Vagina (tissue), 2 donors: ENCODE results near the gene DNAJC5. TPM values are rescaled to one million over a fixed set of nuclear protein-coding genes. Genes with fewer than 3 reads are reported as not detected.

ENCODE experiments used
- DNase-seq, 2 donors: peaks; one replicate each; pipeline ENCODE4 v3.0.0-alpha.2; 2017; ENCODE audit errors: extremely low spot score in 2 of 2
- H3K27ac ChIP-seq: fragments of 200-600 bp; sonication (generic); one replicate; pipeline ENCODE4 v1.5.1; 2019
- H3K27me3 ChIP-seq: fragments of 200-600 bp; sonication (generic); one replicate; pipeline ENCODE4 v1.5.1; 2019
- H3K36me3 ChIP-seq, 2 donors: fragments of 200-600 bp; sonication (generic); one replicate each; pipeline ENCODE4 v1.5.1; 2017 to 2019
- H3K4me1 ChIP-seq: fragments of 200-600 bp; sonication (generic); one replicate; pipeline ENCODE4 v1.5.1; 2019
- H3K4me3 ChIP-seq, 2 donors: fragments of 200-600 bp; sonication (generic); 1 replicate in 1 of 2; 2 replicates in 1 of 2; pipeline ENCODE4 v1.5.1; 2016 to 2019
- H3K9me3 ChIP-seq: fragments of 200-600 bp; sonication (generic); one replicate; pipeline ENCODE4 v1.5.1; 2019
- CTCF ChIP-seq, 3 experiments: fragments of 450-650 bp in 2 of 3; fragments of 200-600 bp in 1 of 3; sonication (generic) in 1 of 3; IDR thresholded peaks; one replicate each; pipeline ENCODE4 v1.5.1; 2017 to 2019; ENCODE audit warnings: antibody characterized with exemption in 3 of 3, mild to moderate bottlenecking in 2 of 3, moderate library complexity in 2 of 3
- POLR2A ChIP-seq, 2 donors: fragments of 450-650 bp; IDR thresholded peaks; one replicate each; pipeline ENCODE4 v1.6.1; 2017; ENCODE audit warnings: antibody characterized with exemption in 2 of 2, mild to moderate bottlenecking in 2 of 2, moderate library complexity in 2 of 2
- POLR2AphosphoS5 ChIP-seq, 2 donors: sonication (generic); formaldehyde crosslinking; IDR thresholded peaks; one replicate each; pipeline ENCODE4 v1.9.0; 2017; ENCODE audit warnings: antibody characterized with exemption in 2 of 2, mild to moderate bottlenecking in 2 of 2, low read depth in 1 of 2; ENCODE audit not compliant: insufficient read depth in 1 of 2
- intact Hi-C: fragments of 100-400 bp; cut with DNase I; formaldehyde crosslinking; loops from one replicate; pipeline ENCODE4 v1.15.1; 2023
- total RNA-seq: library from RNA; depleted of rRNA; stranded (reverse); fragments of >200 nt; gene quantifications from one replicate; pipeline ENCODE4 v1.2.3, GENCODE V29; 2016

Gene DNAJC5
- total RNA-seq, 1 donor from 2014 or later = 25.8 TPM

GRCh38 chr20:63930971-63931553 lies 36.1 kb downstream of the DNAJC5 start:
- Histone ChIP-seq H3K9me3 (no peaks in the 10 kb centered on the region), H3K4me1 (no peaks in the 10 kb centered on the region), H3K36me3 (peaks cover 0 to 53% of the 10 kb centered on the region in 2 donors), H3K27me3 (no peaks in the 10 kb centered on the region), H3K4me3 (no peak overlapping the region), H3K27ac (no peak overlapping the region)
- DNase-seq = no peak
- TF ChIP-seq POLR2AphosphoS5 (IDR thresholded peaks at IDR 0.05; ENCODE audit: insufficient read depth in 1 of 2, low read depth in 1 of 2) = no peak
- intact Hi-C loops = no loop called here

DNA sequence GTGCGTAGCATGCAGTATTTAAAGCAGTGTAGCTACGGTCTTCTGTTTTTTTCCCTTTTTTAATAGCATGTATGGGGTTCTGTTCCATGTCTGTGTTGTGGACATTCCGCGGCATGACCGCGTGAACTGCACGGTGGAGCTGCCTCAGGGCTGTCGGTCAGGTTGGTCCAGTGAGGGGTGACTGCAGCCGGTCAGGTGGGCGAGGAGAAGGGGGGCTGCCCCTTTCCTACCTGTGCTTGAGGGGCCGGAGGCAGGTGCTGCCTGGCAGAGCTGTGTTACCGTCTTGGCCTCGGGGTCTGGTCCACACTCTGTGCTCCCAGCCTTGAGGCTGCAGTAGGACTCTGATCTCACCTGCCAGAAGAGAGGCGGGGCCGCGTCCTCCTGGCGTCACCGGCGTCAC lies 36.8 kb downstream of the DNAJC5 start:
- Histone ChIP-seq H3K27ac (no peak overlapping the region), H3K27me3 (no peaks in the 10 kb centered on the region), H3K36me3 (peaks cover 0 to 53% of the 10 kb centered on the region in 2 donors), H3K9me3 (no peaks in the 10 kb centered on the region), H3K4me3 (no peak overlapping the region), H3K4me1 (no peaks in the 10 kb centered on the region)
- TF ChIP-seq POLR2A (IDR thresholded peaks at IDR 0.05) (no peak), CTCF (IDR thresholded peaks at IDR 0.05) (no peak), POLR2AphosphoS5 (IDR thresholded peaks at IDR 0.05; ENCODE audit: insufficient read depth in 1 of 2, low read depth in 1 of 2) (no peak)
- intact Hi-C loops = no loop called here
- DNase-seq = no peak

DNA sequence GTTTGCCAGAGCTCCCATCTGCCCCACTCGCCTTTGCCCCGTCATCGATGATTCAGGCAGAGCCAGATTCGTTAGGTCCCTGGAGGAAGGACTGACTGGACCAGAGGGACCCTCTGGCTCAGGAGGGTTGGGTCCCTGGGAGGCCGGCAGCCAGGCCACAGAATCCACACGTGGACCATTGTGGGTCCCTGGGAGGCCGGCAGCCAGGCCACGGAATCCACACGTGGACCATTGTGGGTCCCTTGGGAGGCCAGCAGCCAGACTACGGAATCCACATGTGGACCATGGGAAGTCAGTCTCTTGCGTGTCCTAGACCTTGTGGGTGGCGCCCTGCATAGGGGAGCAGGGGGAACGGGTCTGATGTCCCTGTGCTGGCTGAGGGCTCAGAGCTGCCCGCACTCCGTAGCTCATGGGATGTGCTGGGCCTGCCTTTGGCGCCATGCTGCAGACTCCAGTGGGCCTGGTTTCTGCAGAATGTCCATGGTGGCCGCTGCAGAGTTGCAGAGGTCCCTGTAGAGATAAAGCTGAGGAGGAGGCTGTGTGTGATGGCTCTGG lies 37.8 kb downstream of the DNAJC5 start:
- Histone ChIP-seq H3K36me3 (peaks cover 0 to 53% of the 10 kb centered on the region in 2 donors), H3K27ac (no peak overlapping the region), H3K4me3 (no peak overlapping the region), H3K9me3 (no peaks in the 10 kb centered on the region), H3K4me1 (no peaks in the 10 kb centered on the region), H3K27me3 (no peaks in the 10 kb centered on the region)
- no peak for TF ChIP-seq CTCF (IDR thresholded peaks at IDR 0.05)
- TF ChIP-seq POLR2A (IDR thresholded peaks at IDR 0.05) = no peak
- TF ChIP-seq POLR2AphosphoS5 (IDR thresholded peaks at IDR 0.05; ENCODE audit: insufficient read depth in 1 of 2, low read depth in 1 of 2) = no peak
- intact Hi-C loops = no loop called here
- no peak for DNase-seq

DNA sequence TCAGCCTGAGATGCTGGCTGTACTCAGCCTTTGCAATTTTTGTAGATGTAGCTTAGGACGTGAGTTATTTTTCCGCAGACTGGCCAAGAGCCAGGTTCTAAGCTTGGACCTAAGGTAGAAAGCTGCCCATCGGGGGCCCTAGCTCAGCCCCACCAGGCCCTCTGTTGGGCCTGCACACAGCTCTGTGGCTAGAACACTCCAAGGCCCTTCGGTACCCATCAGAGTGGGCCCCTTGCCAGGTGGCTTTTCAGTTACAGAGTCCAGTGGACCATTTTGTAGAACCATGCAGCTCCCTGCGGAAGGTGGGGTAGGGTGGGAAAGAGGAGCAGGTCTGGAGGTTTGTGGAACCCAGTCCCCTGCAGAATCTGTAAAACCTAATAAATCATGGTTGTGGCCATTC lies 38.7 kb downstream of the DNAJC5 start:
- Histone ChIP-seq H3K4me3 (no peak overlapping the region), H3K4me1 (no peaks in the 10 kb centered on the region), H3K27me3 (no peaks in the 10 kb centered on the region), H3K36me3 (peaks cover 0 to 47% of the 10 kb centered on the region in 2 donors), H3K27ac (no peak overlapping the region), H3K9me3 (no peaks in the 10 kb centered on the region)
- no peak for DNase-seq
- intact Hi-C loops = no loop called here
- TF ChIP-seq POLR2A (IDR thresholded peaks at IDR 0.05) (no peak), CTCF (IDR thresholded peaks at IDR 0.05) (no peak), POLR2AphosphoS5 (IDR thresholded peaks at IDR 0.05; ENCODE audit: insufficient read depth in 1 of 2, low read depth in 1 of 2) (no peak)

DNA sequence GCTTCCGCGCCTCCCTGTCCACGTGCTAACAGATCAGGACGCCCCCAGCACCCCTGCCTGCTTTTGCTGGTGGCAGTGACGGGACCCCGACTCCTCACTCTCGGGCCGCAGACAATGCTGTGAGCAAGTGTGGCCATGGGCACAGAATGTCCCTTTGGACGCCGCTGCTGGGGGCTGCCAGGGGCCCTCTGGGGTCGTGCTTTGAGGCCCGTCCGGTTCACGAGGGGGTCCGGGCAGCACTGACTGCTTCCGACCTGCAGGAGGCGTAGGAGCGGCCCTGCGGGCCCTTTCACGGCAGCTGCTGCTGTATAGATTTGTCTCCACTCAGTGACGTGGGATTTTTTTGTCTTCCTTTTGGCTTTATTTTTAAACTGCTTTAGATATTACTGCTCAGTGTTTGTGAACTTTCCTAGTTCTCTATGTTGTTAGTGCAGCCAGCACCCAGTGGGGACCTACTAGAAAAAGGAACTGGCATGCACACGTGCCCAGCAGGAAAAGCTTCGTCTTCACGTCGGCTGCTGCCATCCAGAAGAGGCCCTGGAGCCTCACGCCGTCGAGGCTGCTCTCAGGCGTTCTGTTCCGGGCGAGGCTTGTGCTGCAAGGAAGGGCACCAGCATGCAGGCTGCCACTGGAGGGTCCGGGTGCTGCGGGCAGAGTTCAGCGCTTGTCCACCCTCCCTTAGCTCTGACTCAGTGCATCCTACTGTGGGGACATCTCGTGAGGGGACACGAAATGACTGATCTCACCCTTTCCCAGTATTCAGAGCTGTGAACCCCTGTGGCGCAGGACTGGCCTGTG lies 39.5 kb downstream of the DNAJC5 start:
- intact Hi-C loops = no loop called here
- no peaks in the 10 kb centered on the region for H3K27me3 ChIP-seq
- H3K4me3 ChIP-seq = no peak overlapping the region
- H3K27ac ChIP-seq = no peak overlapping the region
- no peaks in the 10 kb centered on the region for H3K9me3 ChIP-seq
- H3K36me3 ChIP-seq = peaks cover 0 to 47% of the 10 kb centered on the region in 2 donors
- DNase-seq = no peak
- TF ChIP-seq POLR2AphosphoS5 (IDR thresholded peaks at IDR 0.05; ENCODE audit: insufficient read depth in 1 of 2, low read depth in 1 of 2) (no peak), POLR2A (IDR thresholded peaks at IDR 0.05) (no peak), CTCF (IDR thresholded peaks at IDR 0.05) (no peak)
- H3K4me1 ChIP-seq = no peaks in the 10 kb centered on the region
